Right renal pelvis (tissue), 4 donors: ENCODE results near the gene CCDC6. TPM values are rescaled to one million over a fixed set of nuclear protein-coding genes. Genes with fewer than 3 reads are reported as not detected.
"Not testable (repeated sequence)": the region's sequence is repeated elsewhere in the genome, so short reads cannot be mapped to it uniquely, and the experiment has no call there.

Source experiments
- DNase-seq, 4 donors: peaks; one replicate each; pipeline ENCODE4 v3.0.0-alpha.2; 2013; ENCODE audit warnings: low read depth in 4 of 4, low spot score in 3 of 4, missing footprints in 1 of 4
- polyA plus RNA-seq, 4 donors: library from polyadenylated mRNA; unstranded; fragments of 120-200 nt; gene quantifications; one replicate each; pipeline ENCODE4 v1.2.1, GENCODE V29; 2013; ENCODE audit not compliant: insufficient read length in 4 of 4

The CCDC6 gene
- polyA plus RNA-seq, 4 donors = 36.1 to 46.1 (median 42.9) TPM

GRCh38 chr10:59779756-59780533 lies 126.4 kb downstream of the CCDC6 start:
- peak in 1 of 4 donors; percentile 7 for DNase-seq

DNA sequence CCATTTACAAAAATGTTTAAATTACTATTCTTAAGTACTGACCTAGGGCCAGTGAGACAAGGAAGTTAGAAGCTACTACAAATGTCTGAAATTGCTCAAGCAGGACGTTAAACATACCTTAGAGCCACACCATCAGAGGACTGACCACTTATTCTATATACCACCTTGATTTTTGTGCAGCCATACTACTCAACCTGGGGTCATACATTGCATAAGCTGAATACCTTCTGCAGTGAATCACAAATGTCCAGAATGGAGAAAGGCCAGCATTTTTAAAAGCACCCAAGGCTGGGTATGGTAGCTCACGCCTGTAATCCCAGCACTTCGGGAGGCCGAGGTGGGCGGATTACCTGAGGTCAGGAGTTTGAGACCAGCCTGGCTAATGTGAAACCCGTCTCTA lies 131.9 kb downstream of the CCDC6 start:
- no peak for DNase-seq

GRCh38 chr10:59773088-59773487 lies 133.3 kb downstream of the CCDC6 start:
- no peak for DNase-seq

GRCh38 chr10:59771162-59771807 lies 135.1 kb downstream of the CCDC6 start:
- DNase-seq = no peak

DNA sequence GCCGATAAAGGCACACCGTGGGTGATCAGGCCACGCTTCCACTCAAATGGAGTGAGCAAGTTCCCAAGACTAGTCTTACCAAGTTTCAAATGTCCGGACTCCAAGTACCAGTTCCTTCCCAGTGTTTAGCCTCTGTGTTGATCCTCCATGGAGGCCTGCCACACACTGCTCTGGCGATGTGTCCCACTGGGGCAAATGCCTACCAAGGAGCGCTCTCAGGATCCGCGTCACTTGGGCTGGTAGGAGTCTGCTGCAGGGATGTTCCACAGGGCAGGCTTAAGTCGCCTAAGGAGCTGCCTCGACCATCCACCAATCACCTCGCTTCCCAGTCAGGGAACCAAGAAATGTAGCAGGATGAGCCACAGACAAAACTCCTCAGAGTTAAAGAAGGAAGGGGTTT lies 135.7 kb downstream of the CCDC6 start:
- no peak for DNase-seq

GRCh38 chr10:59762505-59762904 lies 143.9 kb downstream of the CCDC6 start:
- DNase-seq = no peak

GRCh38 chr10:59757966-59758365 lies 148.4 kb downstream of the CCDC6 start:
- DNase-seq = no peak

DNA sequence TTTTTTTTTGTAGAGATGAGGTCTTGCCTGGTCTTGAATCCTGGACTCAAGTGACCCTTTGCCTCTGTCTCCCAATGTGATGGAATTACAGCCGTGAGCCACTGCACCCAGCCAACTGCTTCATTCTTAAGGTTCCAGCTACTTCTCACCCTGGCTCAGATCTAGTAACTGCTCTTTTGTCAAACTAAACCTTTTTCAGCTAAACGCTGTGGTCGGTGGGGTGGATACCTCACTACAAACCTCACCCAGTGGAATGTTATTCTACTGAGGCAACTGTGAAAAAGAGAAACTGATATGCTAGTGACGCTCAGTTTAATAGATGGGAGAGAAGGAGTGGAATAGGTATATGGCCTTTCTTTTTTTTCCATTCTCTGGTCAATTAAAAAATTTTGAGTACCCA lies 151.4 kb downstream of the CCDC6 start:
- DNase-seq = no peak

DNA sequence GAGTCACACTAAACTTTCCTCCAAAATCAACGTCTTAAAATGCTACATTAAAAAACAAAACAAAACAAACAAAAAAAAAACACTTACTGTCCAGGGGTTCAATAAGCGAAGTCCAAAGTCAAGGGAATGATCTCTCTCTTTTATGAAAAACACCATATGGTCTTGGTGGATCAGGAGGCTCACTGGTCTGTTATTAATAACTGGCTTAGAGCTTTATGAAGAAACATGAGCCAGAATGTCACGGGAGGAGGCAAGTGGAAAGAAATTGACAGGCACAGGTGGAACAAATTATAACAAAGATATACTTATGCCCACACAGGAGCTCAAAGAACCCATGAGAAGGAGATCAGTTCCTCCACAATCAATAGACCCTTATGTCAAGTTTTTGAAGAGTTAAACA lies 153.1 kb downstream of the CCDC6 start, which contains the start of gene MRLN:
Gene MRLN (minus strand): TSS at position 189 of the 400 bp plus-strand sequence.
- DNase-seq = no peak

GRCh38 chr10:59752278-59752940 lies 153.9 kb downstream of the CCDC6 start:
- no peak for DNase-seq

DNA sequence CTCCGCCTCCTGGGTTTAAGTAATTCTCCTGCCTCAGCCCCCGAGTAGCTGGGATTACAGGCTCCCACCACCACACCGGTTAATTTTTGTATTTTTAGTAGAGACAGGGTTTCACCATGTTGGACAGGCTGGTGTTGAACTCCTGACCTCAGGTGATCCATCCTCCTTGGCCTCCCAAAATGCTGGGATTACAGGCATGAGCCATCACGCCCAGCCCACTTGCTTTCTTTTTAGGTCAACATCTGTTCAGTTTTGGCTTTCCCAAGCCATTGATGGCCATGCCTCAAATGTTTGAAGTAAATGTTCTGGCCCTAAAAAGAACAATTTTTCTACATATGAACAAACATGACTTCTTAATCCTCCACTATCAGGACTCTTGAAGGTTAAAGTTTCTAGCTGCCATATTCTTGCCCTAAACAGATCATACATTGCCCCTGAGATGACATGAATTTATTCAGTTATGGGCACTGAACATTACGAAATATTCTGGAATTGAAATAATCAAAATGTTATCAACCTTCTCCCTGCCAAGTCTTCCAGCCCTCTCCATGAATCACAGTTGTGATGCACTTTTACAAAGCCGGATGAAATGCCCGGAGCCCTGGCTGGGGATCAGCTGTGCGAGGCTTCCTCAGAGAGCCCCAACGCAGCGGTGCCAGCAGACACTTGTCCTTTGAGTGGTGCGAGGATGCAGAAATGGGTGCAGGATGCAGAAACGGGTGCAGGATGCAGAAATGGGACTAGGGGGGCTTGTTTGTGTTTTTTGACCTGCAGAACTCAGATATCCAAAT lies 156.0 kb downstream of the CCDC6 start:
- DNase-seq = no peak

DNA sequence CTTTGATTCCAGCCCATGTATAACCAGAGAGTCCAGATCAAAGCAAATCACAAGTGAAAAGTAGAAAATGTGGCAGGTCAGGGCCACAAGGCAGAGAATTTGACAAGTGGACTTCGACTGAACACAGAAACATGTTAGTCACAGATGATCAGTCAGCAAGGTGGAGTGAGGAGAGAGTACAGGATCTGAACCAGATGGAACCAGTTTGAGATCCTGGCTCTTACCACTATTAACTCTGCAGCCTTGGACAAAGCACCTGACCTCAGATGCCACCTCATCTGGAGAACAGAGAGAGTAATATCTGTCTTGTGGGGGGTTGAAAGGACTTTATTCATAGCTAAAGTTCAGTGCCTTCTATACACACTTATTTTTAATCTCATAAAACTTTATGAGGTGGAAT lies 157.5 kb downstream of the CCDC6 start:
- DNase-seq = peak in 3 of 4 donors; percentile 11 to 44 (median 35)

GRCh38 chr10:59745163-59745650 lies 161.1 kb downstream of the CCDC6 start:
- no peak for DNase-seq

- DNase-seq = not testable (repeated sequence)
Measured at GRCh38 chr10:59744762-59745161, 161.6 kb downstream of the CCDC6 start.

GRCh38 chr10:59744156-59744555 lies 162.2 kb downstream of the CCDC6 start:
- not testable (repeated sequence) for DNase-seq

DNA sequence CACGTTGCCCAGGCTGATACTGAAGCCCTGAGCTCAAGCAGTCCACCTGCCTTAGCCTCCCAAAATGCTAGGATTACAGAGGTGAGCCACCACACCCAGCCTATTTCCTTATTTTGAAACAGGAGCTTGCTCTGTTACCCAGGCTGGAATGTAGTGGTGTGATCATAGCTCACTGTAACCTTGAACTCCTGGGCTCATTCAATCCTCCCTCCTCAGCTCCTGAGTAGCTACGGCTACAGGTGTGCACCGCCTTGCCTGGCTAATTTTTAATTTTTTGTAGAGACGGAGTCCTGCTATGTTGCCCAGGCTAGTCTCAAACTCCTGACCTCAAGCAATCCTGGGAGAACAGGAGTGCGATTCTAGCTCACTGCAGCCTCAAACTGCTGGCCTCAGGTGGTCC lies 164.8 kb downstream of the CCDC6 start:
- DNase-seq = no peak

GRCh38 chr10:59741048-59741447 lies 165.3 kb downstream of the CCDC6 start:
- no peak for DNase-seq
